ENCODE data around the gene UBL4B. TPM values are rescaled to one million over a fixed set of nuclear protein-coding genes. Genes with fewer than 3 reads are reported as not detected.

Gene UBL4B
- total and polyA plus RNA-seq, 8 donors: not detected

- DNase-seq (peak; percentile 36 to 91 (median 70)), ATAC-seq (peak; percentile 67 to 96 (median 82)), FAIRE-seq (no peak)
- no peaks in the 10 kb centered on the region for H3K9me3 ChIP-seq
- no peak for TF ChIP-seq CTCF (IDR thresholded peaks at IDR 0.05)
- no peak overlapping the region for H3K27ac ChIP-seq
- intact Hi-C loops (cut with DNase I): no loop called here
- no peaks in the 10 kb centered on the region for H3K36me3 ChIP-seq
- H3K4me1 ChIP-seq: peaks cover 0 to 2% (median 0%) of the 10 kb centered on the region in 3 donors
- H3K27me3 ChIP-seq: peaks cover 0 to 13% (median under 1%) of the 10 kb centered on the region in 4 donors
- WGBS, 2 donors: 13 to 15% methylated on average over 7 of the region's 7 CpGs
- H3K4me3 ChIP-seq: no peak overlapping the region
Observed at GRCh38 chr1:110155878-110156522, 43.8 kb downstream of the UBL4B start.

- no peaks in the 10 kb centered on the region for H3K4me1 ChIP-seq
- intact Hi-C loops (cut with DNase I): no loop called here
- TF ChIP-seq CTCF (IDR thresholded peaks at IDR 0.05): no peak
- no peak overlapping the region for H3K4me3 ChIP-seq
- ATAC-seq: no peak
- no peaks in the 10 kb centered on the region for H3K36me3 ChIP-seq
- no peak overlapping the region for H3K27ac ChIP-seq
- H3K27me3 ChIP-seq: peaks cover 0 to 7% (median 0%) of the 10 kb centered on the region in 4 donors
- 54 to 57% methylated on average over 5 of the region's 5 CpGs for WGBS, 2 donors
- no peak for FAIRE-seq
- DNase-seq: no peak
- no peaks in the 10 kb centered on the region for H3K9me3 ChIP-seq
Observed at GRCh38 chr1:110158261-110158660, 46.0 kb downstream of the UBL4B start.

- H3K27ac ChIP-seq: no peak overlapping the region
- TF ChIP-seq CTCF (IDR thresholded peaks at IDR 0.05): no peak
- FAIRE-seq (no peak), ATAC-seq (no peak), DNase-seq (no peak)
- no peaks in the 10 kb centered on the region for H3K9me3 ChIP-seq
- no peak overlapping the region for H3K4me3 ChIP-seq
- H3K36me3 ChIP-seq: no peaks in the 10 kb centered on the region
- intact Hi-C loops (cut with DNase I): no loop called here
- H3K4me1 ChIP-seq: no peaks in the 10 kb centered on the region
- peaks cover 0 to under 1% (median 0%) of the 10 kb centered on the region in 4 donors for H3K27me3 ChIP-seq
- 31 to 38% methylated on average over 2 of the region's 2 CpGs for WGBS, 2 donors
Observed at GRCh38 chr1:110159168-110159567, 46.9 kb downstream of the UBL4B start.

GRCh38 chr1:110160538-110161100, 48.4 kb downstream of the UBL4B start:
- no peak for ATAC-seq
- Histone ChIP-seq H3K27me3 (no peaks in the 10 kb centered on the region), H3K9me3 (no peaks in the 10 kb centered on the region), H3K4me1 (no peaks in the 10 kb centered on the region), H3K4me3 (no peak overlapping the region), H3K27ac (no peak overlapping the region), H3K36me3 (no peaks in the 10 kb centered on the region)
- FAIRE-seq: no peak
- no peak for DNase-seq
- intact Hi-C loops (cut with DNase I): no loop called here
- 56 to 65% methylated on average over 10 of the region's 10 CpGs for WGBS, 2 donors
- TF ChIP-seq CTCF (IDR thresholded peaks at IDR 0.05): no peak

- H3K27me3 ChIP-seq: no peaks in the 10 kb centered on the region
- no peaks in the 10 kb centered on the region for H3K36me3 ChIP-seq
- WGBS, 2 donors: 87 to 100% methylated on average over 3 of the region's 3 CpGs
- no peak for FAIRE-seq
- no peak for TF ChIP-seq CTCF (IDR thresholded peaks at IDR 0.05)
- no peak for DNase-seq
- H3K9me3 ChIP-seq: no peaks in the 10 kb centered on the region
- no peak overlapping the region for H3K27ac ChIP-seq
- no peaks in the 10 kb centered on the region for H3K4me1 ChIP-seq
- intact Hi-C loops (cut with DNase I): no loop called here
- no peak overlapping the region for H3K4me3 ChIP-seq
- no peak for ATAC-seq
Observed at GRCh38 chr1:110161165-110161564, 48.9 kb downstream of the UBL4B start.

Data from pancreas (tissue), 10 donors.